Liver (tissue), 9 donors: ENCODE measurements around the gene USP48. TPM values are rescaled to one million over a fixed set of nuclear protein-coding genes. Genes with fewer than 3 reads are reported as not detected.

Experiments
- DNase-seq: peaks from one replicate; pipeline ENCODE4 v3.0.0-alpha.2; 2017; ENCODE audit warnings: low spot score
- H3K27ac ChIP-seq, 2 donors: one replicate each; pipeline ENCODE4 v1.7.0; 2013; ENCODE audit warnings: inconsistent platforms in 2 of 2, low read length in 2 of 2, control low read depth in 1 of 2, low read depth in 1 of 2, mild to moderate bottlenecking in 1 of 2
- H3K27me3 ChIP-seq, 4 donors: one replicate each; pipeline versions ENCODE4 v1.6.1 to v1.7.0; 2013; ENCODE audit warnings: low read length in 3 of 4, inconsistent platforms in 1 of 4, mild to moderate bottlenecking in 1 of 4, moderate library complexity in 1 of 4; ENCODE audit not compliant: control insufficient read depth in 4 of 4, insufficient read depth in 4 of 4
- H3K36me3 ChIP-seq, 4 donors: one replicate each; pipeline versions ENCODE4 v1.6.1 to v1.7.0; 2013; ENCODE audit warnings: low read length in 3 of 4, mild to moderate bottlenecking in 3 of 4, low read depth in 1 of 4, moderate library complexity in 1 of 4; ENCODE audit not compliant: control insufficient read depth in 4 of 4, insufficient read depth in 3 of 4
- H3K4me1 ChIP-seq, 4 donors: one replicate each; pipeline versions ENCODE4 v1.6.1 to v1.7.0; 2013; ENCODE audit warnings: low read length in 3 of 4, mild to moderate bottlenecking in 3 of 4, moderate library complexity in 1 of 4; ENCODE audit not compliant: control insufficient read depth in 4 of 4, insufficient read depth in 4 of 4
- H3K4me3 ChIP-seq, 3 donors: one replicate each; pipeline versions ENCODE4 v1.6.1 to v1.7.0; 2013; ENCODE audit warnings: low read length in 3 of 3, control low read depth in 1 of 3, low read depth in 1 of 3, mild to moderate bottlenecking in 1 of 3
- H3K9ac ChIP-seq, 2 donors: one replicate each; pipeline ENCODE4 v1.7.0; 2013; ENCODE audit warnings: low read length in 2 of 2, mild to moderate bottlenecking in 2 of 2, moderate library complexity in 2 of 2, control low read depth in 1 of 2, low read depth in 1 of 2
- H3K9me3 ChIP-seq, 4 donors: one replicate each; pipeline versions ENCODE4 v1.6.1 to v1.7.0; 2013; ENCODE audit warnings: low read length in 3 of 4; ENCODE audit not compliant: control insufficient read depth in 4 of 4
- EGR1 ChIP-seq, 2 donors: IDR thresholded peaks; 2 replicates each; pipeline ENCODE4 v1.6.1; 2016 to 2018; ENCODE audit warnings: antibody characterized with exemption in 2 of 2, low read depth in 2 of 2
- FOXA1 ChIP-seq: IDR thresholded peaks from 2 replicates; pipeline ENCODE4 v1.6.1; 2016; ENCODE audit warnings: antibody characterized with exemption
- FOXA2 ChIP-seq: IDR thresholded peaks from 2 replicates; pipeline ENCODE4 v1.6.1; 2016; ENCODE audit warnings: antibody characterized with exemption
- GABPA ChIP-seq, 2 donors: IDR thresholded peaks in 1 of 2; conservative IDR thresholded peaks in 1 of 2; 2 replicates each; pipeline ENCODE4 v1.6.1; 2016; ENCODE audit warnings: antibody characterized with exemption in 2 of 2, mild to moderate bottlenecking in 1 of 2, moderate library complexity in 1 of 2
- HNF4A ChIP-seq, 2 donors: conservative IDR thresholded peaks; 2 replicates each; pipeline ENCODE4 v1.6.1; 2016; ENCODE audit warnings: antibody characterized with exemption in 2 of 2, mild to moderate bottlenecking in 2 of 2
- HNF4G ChIP-seq: IDR thresholded peaks from 2 replicates; pipeline ENCODE4 v1.6.1; 2016; ENCODE audit warnings: antibody characterized with exemption
- JUND ChIP-seq, 2 donors: IDR thresholded peaks; 2 replicates each; pipeline ENCODE4 v1.6.1; 2016; ENCODE audit warnings: antibody characterized with exemption in 2 of 2
- NR2F2 ChIP-seq: IDR thresholded peaks from 2 replicates; pipeline ENCODE4 v1.6.1; 2016; ENCODE audit warnings: antibody characterized with exemption
- RAD21 ChIP-seq, 2 donors: IDR thresholded peaks; 2 replicates each; pipeline ENCODE4 v1.6.1; 2016; ENCODE audit warnings: antibody characterized with exemption in 2 of 2, mild to moderate bottlenecking in 2 of 2
- RXRA ChIP-seq, 2 donors: IDR thresholded peaks; 2 replicates each; pipeline ENCODE4 v1.6.1; 2017 to 2018; ENCODE audit warnings: antibody characterized with exemption in 2 of 2, mild to moderate bottlenecking in 1 of 2
- SP1 ChIP-seq: IDR thresholded peaks from 2 replicates; pipeline ENCODE4 v1.6.1; 2018; ENCODE audit warnings: antibody characterized with exemption, mild to moderate bottlenecking
- TAF1 ChIP-seq: conservative IDR thresholded peaks from 2 replicates; pipeline ENCODE4 v1.6.1; 2016; ENCODE audit warnings: antibody characterized with exemption, mild to moderate bottlenecking
- YY1 ChIP-seq: IDR thresholded peaks from 2 replicates; pipeline ENCODE4 v1.6.1; 2016; ENCODE audit warnings: antibody characterized with exemption, mild to moderate bottlenecking
- WGBS: extraction: QIAGEN DNeasy Blood & Tissue Kit; methylation state at CpG from one replicate; pipeline ENCODE4 v1.1.7; 2013; 5-methylcytosine and 5-hydroxymethylcytosine counted together
- polyA plus RNA-seq, 2 donors: library from polyadenylated mRNA; stranded (reverse) in 1 of 2; unstranded in 1 of 2; fragments of 200-250 nt in 1 of 2; fragments of >200 nt in 1 of 2; fragmentation: Nextera tagmentation in 1 of 2; extraction: Ambion mirVana in 1 of 2; gene quantifications; one replicate each; pipeline versions ENCODE4 v1.2.1 to v1.2.3, GENCODE V29; 2013 to 2015
- total RNA-seq, 2 donors: library from RNA; depleted of rRNA; stranded (reverse); fragments of >200 nt; gene quantifications; one replicate each; pipeline ENCODE4 v1.2.3, GENCODE V29; 2014
- TF ChIP-seq, protein P1 (sequence below): fragments of 150-350 bp; IDR thresholded peaks from 2 replicates; pipeline ENCODE4 v1.5.1; 2017; ENCODE audit warnings: improper control_type of control experiment, low read depth, low read length; ENCODE audit not compliant: missing input control
- TF ChIP-seq, protein P2 (sequence below): IDR thresholded peaks from 2 replicates; pipeline ENCODE4 v1.6.1; 2016; ENCODE audit warnings: antibody characterized with exemption
- TF ChIP-seq, protein P3 (sequence below): IDR thresholded peaks from 2 replicates; pipeline ENCODE4 v1.6.1; 2016; ENCODE audit warnings: antibody characterized with exemption, mild to moderate bottlenecking
- TF ChIP-seq, protein P4 (sequence below): IDR thresholded peaks from 2 replicates; pipeline ENCODE4 v1.6.1; 2016; ENCODE audit warnings: antibody characterized with exemption
- TF ChIP-seq, protein P5 (sequence below): IDR thresholded peaks from 2 replicates; pipeline ENCODE4 v1.6.1; 2016; ENCODE audit warnings: antibody characterized with exemption
- donor health status: healthy.
- donor health status: healthy.
- donor health status: healthy.
- donor health status: healthy.
- donor health status: healthy.

Gene USP48
- total and polyA plus RNA-seq, 4 donors, result 7.8 to 34.9 (median 23.1) TPM

DNA sequence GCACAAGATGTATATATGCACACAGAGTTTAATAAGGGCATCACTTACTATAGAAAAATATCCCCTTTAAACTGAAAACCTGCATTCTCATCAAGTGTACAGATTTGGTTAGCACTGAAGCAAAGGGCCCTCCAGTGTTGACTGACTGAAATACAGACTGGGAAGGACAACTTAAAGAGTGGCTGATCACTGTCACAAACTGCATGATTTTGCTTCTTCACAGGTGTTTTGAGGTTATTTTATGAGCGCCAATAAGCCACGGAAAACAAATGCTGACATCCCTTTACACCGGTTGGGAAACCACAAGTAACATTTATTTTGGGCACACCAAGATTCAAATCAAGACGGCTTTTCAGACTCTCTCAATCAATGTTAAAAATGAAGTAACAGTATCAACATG lies 82.9 kb downstream of the USP48 start (continued):
- TF ChIP-seq, protein P1, sequence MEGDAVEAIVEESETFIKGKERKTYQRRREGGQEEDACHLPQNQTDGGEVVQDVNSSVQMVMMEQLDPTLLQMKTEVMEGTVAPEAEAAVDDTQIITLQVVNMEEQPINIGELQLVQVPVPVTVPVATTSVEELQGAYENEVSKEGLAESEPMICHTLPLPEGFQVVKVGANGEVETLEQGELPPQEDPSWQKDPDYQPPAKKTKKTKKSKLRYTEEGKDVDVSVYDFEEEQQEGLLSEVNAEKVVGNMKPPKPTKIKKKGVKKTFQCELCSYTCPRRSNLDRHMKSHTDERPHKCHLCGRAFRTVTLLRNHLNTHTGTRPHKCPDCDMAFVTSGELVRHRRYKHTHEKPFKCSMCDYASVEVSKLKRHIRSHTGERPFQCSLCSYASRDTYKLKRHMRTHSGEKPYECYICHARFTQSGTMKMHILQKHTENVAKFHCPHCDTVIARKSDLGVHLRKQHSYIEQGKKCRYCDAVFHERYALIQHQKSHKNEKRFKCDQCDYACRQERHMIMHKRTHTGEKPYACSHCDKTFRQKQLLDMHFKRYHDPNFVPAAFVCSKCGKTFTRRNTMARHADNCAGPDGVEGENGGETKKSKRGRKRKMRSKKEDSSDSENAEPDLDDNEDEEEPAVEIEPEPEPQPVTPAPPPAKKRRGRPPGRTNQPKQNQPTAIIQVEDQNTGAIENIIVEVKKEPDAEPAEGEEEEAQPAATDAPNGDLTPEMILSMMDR, result no peak
- TF ChIP-seq YY1, result no peak
- TF ChIP-seq FOXA2, result no peak
- TF ChIP-seq FOXA1, result no peak
- TF ChIP-seq JUND (IDR thresholded peaks at IDR 0.05), result no peak
- no peak for TF ChIP-seq NR2F2
- TF ChIP-seq, protein P2, sequence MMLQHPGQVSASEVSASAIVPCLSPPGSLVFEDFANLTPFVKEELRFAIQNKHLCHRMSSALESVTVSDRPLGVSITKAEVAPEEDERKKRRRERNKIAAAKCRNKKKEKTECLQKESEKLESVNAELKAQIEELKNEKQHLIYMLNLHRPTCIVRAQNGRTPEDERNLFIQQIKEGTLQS, result no peak

DNA sequence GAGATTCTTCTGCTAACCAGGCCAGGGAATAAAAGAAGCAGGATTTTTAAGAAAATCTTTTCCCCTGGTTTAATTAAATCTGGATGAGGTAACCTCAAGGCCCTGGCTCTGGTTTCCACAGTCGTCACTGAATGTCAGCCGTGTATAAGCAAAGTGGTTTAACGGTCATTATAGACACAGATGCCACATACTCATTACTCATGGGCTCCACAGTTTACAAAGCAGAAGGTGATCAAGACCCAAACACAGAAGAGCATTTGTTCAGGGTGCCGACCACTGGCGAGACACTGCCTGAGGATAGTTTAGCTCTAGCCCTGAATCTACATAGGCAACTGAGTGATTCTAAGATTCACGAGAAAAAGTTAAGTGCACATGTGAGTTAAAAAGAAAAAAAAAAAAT lies 86.0 kb downstream of the USP48 start:
- TF ChIP-seq, protein P2, result no peak
- TF ChIP-seq, protein P3, sequence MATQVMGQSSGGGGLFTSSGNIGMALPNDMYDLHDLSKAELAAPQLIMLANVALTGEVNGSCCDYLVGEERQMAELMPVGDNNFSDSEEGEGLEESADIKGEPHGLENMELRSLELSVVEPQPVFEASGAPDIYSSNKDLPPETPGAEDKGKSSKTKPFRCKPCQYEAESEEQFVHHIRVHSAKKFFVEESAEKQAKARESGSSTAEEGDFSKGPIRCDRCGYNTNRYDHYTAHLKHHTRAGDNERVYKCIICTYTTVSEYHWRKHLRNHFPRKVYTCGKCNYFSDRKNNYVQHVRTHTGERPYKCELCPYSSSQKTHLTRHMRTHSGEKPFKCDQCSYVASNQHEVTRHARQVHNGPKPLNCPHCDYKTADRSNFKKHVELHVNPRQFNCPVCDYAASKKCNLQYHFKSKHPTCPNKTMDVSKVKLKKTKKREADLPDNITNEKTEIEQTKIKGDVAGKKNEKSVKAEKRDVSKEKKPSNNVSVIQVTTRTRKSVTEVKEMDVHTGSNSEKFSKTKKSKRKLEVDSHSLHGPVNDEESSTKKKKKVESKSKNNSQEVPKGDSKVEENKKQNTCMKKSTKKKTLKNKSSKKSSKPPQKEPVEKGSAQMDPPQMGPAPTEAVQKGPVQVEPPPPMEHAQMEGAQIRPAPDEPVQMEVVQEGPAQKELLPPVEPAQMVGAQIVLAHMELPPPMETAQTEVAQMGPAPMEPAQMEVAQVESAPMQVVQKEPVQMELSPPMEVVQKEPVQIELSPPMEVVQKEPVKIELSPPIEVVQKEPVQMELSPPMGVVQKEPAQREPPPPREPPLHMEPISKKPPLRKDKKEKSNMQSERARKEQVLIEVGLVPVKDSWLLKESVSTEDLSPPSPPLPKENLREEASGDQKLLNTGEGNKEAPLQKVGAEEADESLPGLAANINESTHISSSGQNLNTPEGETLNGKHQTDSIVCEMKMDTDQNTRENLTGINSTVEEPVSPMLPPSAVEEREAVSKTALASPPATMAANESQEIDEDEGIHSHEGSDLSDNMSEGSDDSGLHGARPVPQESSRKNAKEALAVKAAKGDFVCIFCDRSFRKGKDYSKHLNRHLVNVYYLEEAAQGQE, result no peak
- no peak for TF ChIP-seq YY1
- TF ChIP-seq FOXA1, result no peak
- no peak for TF ChIP-seq RAD21 (IDR thresholded peaks at IDR 0.05)
- TF ChIP-seq EGR1 (IDR thresholded peaks at IDR 0.05; ENCODE audit: low read depth in 2 of 2), result no peak
- TF ChIP-seq HNF4A (conservative IDR thresholded peaks at IDR 0.05), result no peak
- no peak for TF ChIP-seq JUND (IDR thresholded peaks at IDR 0.05)
- TF ChIP-seq RXRA (IDR thresholded peaks at IDR 0.05), result no peak
- no peak for TF ChIP-seq TAF1
- TF ChIP-seq, protein P4, sequence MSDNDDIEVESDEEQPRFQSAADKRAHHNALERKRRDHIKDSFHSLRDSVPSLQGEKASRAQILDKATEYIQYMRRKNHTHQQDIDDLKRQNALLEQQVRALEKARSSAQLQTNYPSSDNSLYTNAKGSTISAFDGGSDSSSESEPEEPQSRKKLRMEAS, result no peak
- TF ChIP-seq FOXA2, result no peak
- TF ChIP-seq HNF4G, result no peak
- TF ChIP-seq NR2F2, result no peak
- TF ChIP-seq GABPA (IDR thresholded peaks at IDR 0.05 in 1 of 2, conservative IDR thresholded peaks at IDR 0.05 in 1 of 2), result no peak
- TF ChIP-seq, protein P5, sequence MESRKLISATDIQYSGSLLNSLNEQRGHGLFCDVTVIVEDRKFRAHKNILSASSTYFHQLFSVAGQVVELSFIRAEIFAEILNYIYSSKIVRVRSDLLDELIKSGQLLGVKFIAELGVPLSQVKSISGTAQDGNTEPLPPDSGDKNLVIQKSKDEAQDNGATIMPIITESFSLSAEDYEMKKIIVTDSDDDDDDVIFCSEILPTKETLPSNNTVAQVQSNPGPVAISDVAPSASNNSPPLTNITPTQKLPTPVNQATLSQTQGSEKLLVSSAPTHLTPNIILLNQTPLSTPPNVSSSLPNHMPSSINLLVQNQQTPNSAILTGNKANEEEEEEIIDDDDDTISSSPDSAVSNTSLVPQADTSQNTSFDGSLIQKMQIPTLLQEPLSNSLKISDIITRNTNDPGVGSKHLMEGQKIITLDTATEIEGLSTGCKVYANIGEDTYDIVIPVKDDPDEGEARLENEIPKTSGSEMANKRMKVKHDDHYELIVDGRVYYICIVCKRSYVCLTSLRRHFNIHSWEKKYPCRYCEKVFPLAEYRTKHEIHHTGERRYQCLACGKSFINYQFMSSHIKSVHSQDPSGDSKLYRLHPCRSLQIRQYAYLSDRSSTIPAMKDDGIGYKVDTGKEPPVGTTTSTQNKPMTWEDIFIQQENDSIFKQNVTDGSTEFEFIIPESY, result no peak
- no peak for TF ChIP-seq SP1
- TF ChIP-seq, protein P1, result no peak
- H3K27ac ChIP-seq, result no peak overlapping the region
- no peak for DNase-seq
- peaks cover 10 to 33% (median 27%) of the 10 kb centered on the region in 4 donors for H3K36me3 ChIP-seq
- H3K4me1 ChIP-seq, result no peaks in the 10 kb centered on the region
- no peaks in the 10 kb centered on the region for H3K9me3 ChIP-seq
- no peak overlapping the region for H3K4me3 ChIP-seq
- 95% methylated on average over 6 of the region's 6 CpGs for WGBS
- no peaks in the 10 kb centered on the region for H3K27me3 ChIP-seq
- H3K9ac ChIP-seq, result no peak overlapping the region
